DOHH2 (cell line): ENCODE data around the gene ODF2L.
A peak's percentile ranks its signal among the peaks of the same experiment; 100 is the strongest.

Experiments
- H3F3A ChIP-seq: fragments of 200-600 bp; sonication (generic), shearing (Covaris generic); 2 replicates; pipeline ENCODE4 v1.6.0; 2016; ENCODE audit warnings: antibody characterized with exemption, mild to moderate bottlenecking; ENCODE audit not compliant: control insufficient read depth, insufficient read depth
- H3K27ac ChIP-seq: fragments of 200-600 bp; sonication (generic); 2 replicates; pipeline ENCODE4 v1.5.1; 2014; ENCODE audit warnings: low read depth, mild to moderate bottlenecking, low read length, moderate library complexity
- H3K27me3 ChIP-seq: fragments of 200-600 bp; sonication (generic); 2 replicates; pipeline ENCODE4 v1.6.1; 2014; ENCODE audit warnings: mild to moderate bottlenecking, low read length, mixed read lengths; ENCODE audit not compliant: control insufficient read depth
- H3K36me3 ChIP-seq: fragments of 200-600 bp; sonication (generic); 2 replicates; pipeline ENCODE4 v1.6.1; 2014; ENCODE audit warnings: mild to moderate bottlenecking, low read length, moderate library complexity, mixed read lengths; ENCODE audit not compliant: control insufficient read depth
- H3K4me1 ChIP-seq: fragments of 200-600 bp; sonication (generic); 2 replicates; pipeline ENCODE4 v1.6.1; 2014; ENCODE audit warnings: mild to moderate bottlenecking, low read length, mixed read lengths; ENCODE audit not compliant: control insufficient read depth
- H3K4me2 ChIP-seq: fragments of 200-600 bp; sonication (generic); 2 replicates; pipeline ENCODE4 v1.6.0; 2014; ENCODE audit warnings: mild to moderate bottlenecking, low read length, moderate library complexity
- H3K4me3 ChIP-seq: fragments of 200-600 bp; sonication (generic); 2 replicates; pipeline ENCODE4 v1.5.1; 2014; ENCODE audit warnings: mild to moderate bottlenecking, low read length, mixed read lengths
- H3K79me2 ChIP-seq: fragments of 200-600 bp; sonication (generic); 2 replicates; pipeline ENCODE4 v1.6.1; 2014; ENCODE audit warnings: mild to moderate bottlenecking, low read length, mixed read lengths; ENCODE audit not compliant: control insufficient read depth
- H3K9me2 ChIP-seq: fragments of 200-600 bp; sonication (generic); replicated peaks from 2 replicates; pipeline ENCODE4 v1.6.1; 2014; ENCODE audit warnings: mild to moderate bottlenecking, low read length, mixed read lengths; ENCODE audit not compliant: control insufficient read depth
- H3K9me3 ChIP-seq: fragments of 200-600 bp; sonication (generic); 2 replicates; pipeline ENCODE4 v1.6.1; 2014; ENCODE audit warnings: antibody characterized with exemption, low read length, mixed read lengths; ENCODE audit not compliant: control insufficient read depth, insufficient read depth
- H4K20me1 ChIP-seq: fragments of 200-600 bp; sonication (generic); 2 replicates; pipeline ENCODE4 v1.6.0; 2014; ENCODE audit warnings: low read depth, mild to moderate bottlenecking, antibody characterized with exemption, low read length, moderate library complexity; ENCODE audit not compliant: control insufficient read depth, insufficient read depth
- EZH2phosphoT487 ChIP-seq: fragments of 200-600 bp; sonication (generic); IDR thresholded peaks from 2 replicates; pipeline ENCODE4 v1.6.1; 2017; ENCODE audit warnings: borderline replicate concordance, mild to moderate bottlenecking, antibody characterized with exemption, low read length, moderate library complexity, mixed read lengths
- TF ChIP-seq, protein P1 (sequence below): fragments of 200-600 bp; sonication (generic); IDR thresholded peaks from one replicate; pipeline ENCODE4 v1.5.1; 2014; ENCODE audit warnings: antibody characterized with exemption, mild to moderate bottlenecking, low read depth, low read length; ENCODE audit not compliant: poor library complexity, severe bottlenecking

The ODF2L gene

DNA sequence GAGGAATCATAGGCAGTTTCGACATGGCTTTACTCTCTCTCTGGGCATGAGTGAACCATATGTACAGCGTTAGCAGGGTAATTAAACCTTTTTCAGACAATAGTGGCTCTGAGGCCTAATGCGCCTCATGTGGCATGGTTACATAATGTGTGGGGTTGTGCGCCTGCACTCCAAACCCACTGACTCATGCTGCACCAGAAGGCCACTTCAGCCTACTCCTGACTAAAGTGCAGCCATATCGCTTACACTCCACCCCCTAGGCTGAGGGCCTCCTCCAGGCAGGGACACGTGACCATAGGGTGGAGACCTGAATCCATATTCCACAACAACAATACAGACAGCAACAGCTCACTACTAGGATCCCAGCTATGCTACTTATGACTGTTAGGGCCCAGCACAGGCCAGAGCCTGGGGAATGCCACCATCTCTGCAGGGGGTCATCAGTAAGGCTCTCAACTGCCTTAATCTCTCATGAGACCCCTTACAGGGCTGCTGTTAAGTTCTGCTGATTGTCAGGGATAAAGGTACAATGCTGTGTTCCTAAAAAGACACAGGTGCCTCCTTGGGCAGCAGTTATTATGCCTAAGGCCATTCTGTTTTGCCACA, 13.4 kb upstream of the ODF2L start:
- Histone ChIP-seq H3F3A (no peaks in the 10 kb centered on the region), H3K9me3 (no peaks in the 10 kb centered on the region), H3K27ac (no peak overlapping the region), H3K36me3 (no peaks in the 10 kb centered on the region), H3K27me3 (no peaks in the 10 kb centered on the region), H3K79me2 (no peaks in the 10 kb centered on the region), H3K4me2 (no peak overlapping the region), H3K4me1 (no peaks in the 10 kb centered on the region), H3K9me2 (no peaks in the 10 kb centered on the region), H3K4me3 (no peak overlapping the region), H4K20me1 (no peaks in the 10 kb centered on the region)
- no peak for TF ChIP-seq EZH2phosphoT487
- TF ChIP-seq, protein P1, sequence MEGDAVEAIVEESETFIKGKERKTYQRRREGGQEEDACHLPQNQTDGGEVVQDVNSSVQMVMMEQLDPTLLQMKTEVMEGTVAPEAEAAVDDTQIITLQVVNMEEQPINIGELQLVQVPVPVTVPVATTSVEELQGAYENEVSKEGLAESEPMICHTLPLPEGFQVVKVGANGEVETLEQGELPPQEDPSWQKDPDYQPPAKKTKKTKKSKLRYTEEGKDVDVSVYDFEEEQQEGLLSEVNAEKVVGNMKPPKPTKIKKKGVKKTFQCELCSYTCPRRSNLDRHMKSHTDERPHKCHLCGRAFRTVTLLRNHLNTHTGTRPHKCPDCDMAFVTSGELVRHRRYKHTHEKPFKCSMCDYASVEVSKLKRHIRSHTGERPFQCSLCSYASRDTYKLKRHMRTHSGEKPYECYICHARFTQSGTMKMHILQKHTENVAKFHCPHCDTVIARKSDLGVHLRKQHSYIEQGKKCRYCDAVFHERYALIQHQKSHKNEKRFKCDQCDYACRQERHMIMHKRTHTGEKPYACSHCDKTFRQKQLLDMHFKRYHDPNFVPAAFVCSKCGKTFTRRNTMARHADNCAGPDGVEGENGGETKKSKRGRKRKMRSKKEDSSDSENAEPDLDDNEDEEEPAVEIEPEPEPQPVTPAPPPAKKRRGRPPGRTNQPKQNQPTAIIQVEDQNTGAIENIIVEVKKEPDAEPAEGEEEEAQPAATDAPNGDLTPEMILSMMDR: no peak

DNA sequence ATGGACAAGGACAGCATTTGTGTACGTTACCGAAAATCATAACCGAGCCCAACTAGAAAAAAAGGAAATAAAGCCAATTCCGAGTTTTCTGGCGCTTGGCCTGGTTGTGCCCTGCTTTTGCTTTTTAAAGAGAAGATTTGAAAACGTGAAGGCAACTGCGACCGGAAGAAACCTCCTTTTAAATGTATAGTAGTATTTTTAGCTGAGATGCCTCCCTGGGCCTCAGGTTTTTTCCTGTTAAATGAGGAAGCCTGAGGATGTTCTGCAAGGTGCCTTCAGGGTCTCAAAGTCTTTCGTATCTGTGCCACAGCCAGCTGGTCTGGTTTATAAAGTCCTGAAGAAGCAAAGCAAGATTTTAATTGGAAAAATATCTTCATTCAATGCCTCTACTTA, 371 bp upstream of the ODF2L start:
- H3K9me2 ChIP-seq: no peaks in the 10 kb centered on the region
- H3K4me2 ChIP-seq: peak overlapping the region; percentile 84
- no peaks in the 10 kb centered on the region for H3K9me3 ChIP-seq
- H4K20me1 ChIP-seq: no peaks in the 10 kb centered on the region
- no peaks in the 10 kb centered on the region for H3K36me3 ChIP-seq
- H3K27me3 ChIP-seq: no peaks in the 10 kb centered on the region
- H3K27ac ChIP-seq: peak overlapping the region; percentile 42
- TF ChIP-seq, protein P1: no peak
- TF ChIP-seq EZH2phosphoT487: no peak
- peaks cover 14% of the 10 kb centered on the region for H3K4me1 ChIP-seq
- H3K4me3 ChIP-seq: peak overlapping the region; percentile 91
- H3K79me2 ChIP-seq: peaks cover 10% of the 10 kb centered on the region
- H3F3A ChIP-seq: no peaks in the 10 kb centered on the region

- H3K4me1 ChIP-seq: peaks cover 14% of the 10 kb centered on the region
- no peak overlapping the region for H3K27ac ChIP-seq
- H3K4me3 ChIP-seq: no peak overlapping the region
- H4K20me1 ChIP-seq: no peaks in the 10 kb centered on the region
- H3K36me3 ChIP-seq: no peaks in the 10 kb centered on the region
- no peaks in the 10 kb centered on the region for H3K9me3 ChIP-seq
- TF ChIP-seq, protein P1: no peak
- no peak for TF ChIP-seq EZH2phosphoT487
- H3K4me2 ChIP-seq: no peak overlapping the region; the same call in 1 of the 2 replicates
- no peaks in the 10 kb centered on the region for H3F3A ChIP-seq
- H3K27me3 ChIP-seq: no peaks in the 10 kb centered on the region
- no peaks in the 10 kb centered on the region for H3K9me2 ChIP-seq
- peaks cover 10% of the 10 kb centered on the region for H3K79me2 ChIP-seq
Observed at GRCh38 chr1:86394416-86394815, 1.7 kb downstream of the ODF2L start.
